WTC11 (cell line): ENCODE data around the gene DNAJB12. TPM values are rescaled to one million over a fixed set of nuclear protein-coding genes. Genes with fewer than 3 reads are reported as not detected.
"Not testable (repeated sequence)": the region's sequence is repeated elsewhere in the genome, so short reads cannot be mapped to it uniquely, and the experiment has no call there.

Source experiments
- ATAC-seq: fragments of 200-7000 bp; cut with Tn5 transposase; 2 replicates; pipeline ENCODE4 v1.10.0; 2021; ENCODE audit warnings: mild to moderate bottlenecking, moderate library complexity
- CTCF ChIA-PET: fragments of 300-600 bp; sonication (Branson Sonifier 250); formaldehyde crosslinking; loops from one replicate; lab custom pipeline; 2021; ENCODE audit warnings: antibody characterized with exemption; lab: Charles Lee
- POLR2A ChIA-PET: fragments of 350-600 bp; sonication (Branson Sonifier 250); formaldehyde crosslinking; loops from one replicate; lab custom pipeline; 2021; ENCODE audit warnings: antibody characterized with exemption; lab: Charles Lee
- DNase-seq: peaks from one replicate; pipeline ENCODE4 v3.0.0; 2021; ENCODE audit warnings: low spot score
- H3K27ac Mint-ChIP-seq: 2 replicates; pipeline ENCODE4 v1.8.0; 2021; ENCODE audit warnings: mixed read lengths
- H3K27me3 Mint-ChIP-seq: 2 replicates; pipeline ENCODE4 v1.8.0; 2021; ENCODE audit warnings: low read depth, mild to moderate bottlenecking, moderate library complexity, mixed read lengths
- H3K36me3 Mint-ChIP-seq: 2 replicates; pipeline ENCODE4 v1.8.0; 2021; ENCODE audit warnings: mixed read lengths
- H3K4me1 Mint-ChIP-seq: 2 replicates; pipeline ENCODE4 v1.8.0; 2022; ENCODE audit warnings: mixed read lengths
- H3K4me3 Mint-ChIP-seq: 2 replicates; pipeline ENCODE4 v1.8.0; 2021; ENCODE audit warnings: mild to moderate bottlenecking, moderate library complexity, mixed read lengths
- H3K9me3 Mint-ChIP-seq: 2 replicates; pipeline ENCODE4 v1.8.0; 2021; ENCODE audit warnings: mixed read lengths
- ATF3 ChIP-seq: sonication (generic); formaldehyde crosslinking; conservative IDR thresholded peaks from 2 replicates; pipeline ENCODE4 v1.8.1; 2022; ENCODE audit warnings: mild to moderate bottlenecking, missing genetic modification reagents
- ETV6 ChIP-seq: sonication (generic); formaldehyde crosslinking; IDR thresholded peaks from 2 replicates; pipeline ENCODE4 v1.8.1; 2022; ENCODE audit warnings: mild to moderate bottlenecking, missing genetic modification reagents
- FOXK1 ChIP-seq: sonication (generic); formaldehyde crosslinking; IDR thresholded peaks from 2 replicates; pipeline ENCODE4 v1.8.0; 2022; ENCODE audit warnings: mild to moderate bottlenecking, moderate library complexity, missing genetic modification reagents
- FOXP4 ChIP-seq: sonication (generic); formaldehyde crosslinking; IDR thresholded peaks from 2 replicates; pipeline ENCODE4 v1.8.0; 2022; ENCODE audit warnings: mild to moderate bottlenecking, missing genetic modification reagents
- GTF2I ChIP-seq: fragments of 250-450 bp; sonication (Bioruptor Pico); conservative IDR thresholded peaks from 2 replicates; pipeline ENCODE4 v1.4.0; 2021; ENCODE audit warnings: mild to moderate bottlenecking
- JAZF1 ChIP-seq: fragments of 250-450 bp; sonication (Bioruptor Pico); IDR thresholded peaks from 2 replicates; pipeline ENCODE4 v1.9.0; 2021; ENCODE audit warnings: moderate library complexity, mild to moderate bottlenecking, inconsistent platforms
- MAX ChIP-seq: sonication (generic); formaldehyde crosslinking; IDR thresholded peaks from 2 replicates; pipeline ENCODE4 v1.8.0; 2022; ENCODE audit warnings: mild to moderate bottlenecking, missing genetic modification reagents
- NFYB ChIP-seq: sonication (generic); formaldehyde crosslinking; conservative IDR thresholded peaks from 2 replicates; pipeline ENCODE4 v1.8.0; 2022; ENCODE audit warnings: low read depth, missing genetic modification reagents
- SP1 ChIP-seq: sonication (generic); formaldehyde crosslinking; conservative IDR thresholded peaks from 2 replicates; pipeline ENCODE4 v1.8.1; 2022; ENCODE audit warnings: missing genetic modification reagents
- USF1 ChIP-seq: sonication (generic); formaldehyde crosslinking; IDR thresholded peaks from 2 replicates; pipeline ENCODE4 v1.8.0; 2022; ENCODE audit warnings: mild to moderate bottlenecking, missing genetic modification reagents
- ZNF232 ChIP-seq: sonication (generic); formaldehyde crosslinking; IDR thresholded peaks from 2 replicates; pipeline ENCODE4 v1.8.0; 2022; ENCODE audit warnings: mild to moderate bottlenecking, missing genetic modification reagents
- ZNF281 ChIP-seq: sonication (generic); formaldehyde crosslinking; IDR thresholded peaks from 2 replicates; pipeline ENCODE4 v1.8.0; 2023; ENCODE audit warnings: mild to moderate bottlenecking, missing genetic modification reagents
- ZNF317 ChIP-seq: sonication (generic); formaldehyde crosslinking; IDR thresholded peaks from 2 replicates; pipeline ENCODE4 v1.8.1; 2023; ENCODE audit warnings: low read depth, mild to moderate bottlenecking, moderate library complexity, missing genetic modification reagents, borderline replicate concordance
- total RNA-seq: library from RNA; stranded (reverse); gene quantifications from 3 replicates; pipeline ENCODE4 v1.2.3, GENCODE V29; 2021

Gene DNAJB12
- total RNA-seq, 1 experiment from 2014 or later = 21.6 TPM

- TF ChIP-seq USF1 (CRISPR knock-in tag) = peak; percentile 66; the same call in 1 of the 2 replicates
- TF ChIP-seq ZNF317 (CRISPR knock-in tag) = no peak
- 0 out of 2 replicates have a peak, but pooled peaks have one; percentile 35 for TF ChIP-seq FOXK1
- 0 out of 2 replicates have a peak, but pooled peaks have one; percentile 39 for TF ChIP-seq SP1 (CRISPR knock-in tag)
- TF ChIP-seq FOXP4 (CRISPR knock-in tag) = 0 out of 2 replicates have a peak, but pooled peaks have one; percentile 10
- TF ChIP-seq JAZF1 (CRISPR knock-in tag) = no peak
- peak; percentile 83 for TF ChIP-seq NFYB (CRISPR knock-in tag)
- peak; percentile 52; the same call in 1 of the 2 replicates for TF ChIP-seq ZNF232
Observed at GRCh38 chr10:72297805-72298591, 56.7 kb downstream of the DNAJB12 start (continued).

- Mint-ChIP-seq H3K27ac (no peak overlapping the region), H3K4me1 (peaks cover 25% of the 10 kb centered on the region), H3K9me3 (peaks cover 8% of the 10 kb centered on the region), H3K36me3 (peaks cover 3% of the 10 kb centered on the region), H3K27me3 (peaks cover 4% of the 10 kb centered on the region; the same call in 1 of the 2 replicates), H3K4me3 (peak overlapping the region; percentile 72)
- ATAC-seq = no peak
- peak; percentile 58 for TF ChIP-seq GTF2I
- TF ChIP-seq ETV6 (CRISPR knock-in tag) = 0 out of 2 replicates have a peak, but pooled peaks have one; percentile 17
- no peak for TF ChIP-seq ZNF317 (CRISPR knock-in tag)
- TF ChIP-seq ZNF281 = no peak
- TF ChIP-seq ATF3 (CRISPR knock-in tag) = no peak
- ChIA-PET CTCF (interaction anchor here (0.5 to 0.9 kb wide), 3 partner anchors 22 to 399 kb away, joined by 3 read pairs; no protein-coding TSS in a partner anchor), POLR2A (interaction anchor here (0.6 to 2.4 kb wide), 6 partner anchors 22 to 38 kb away, joined by 3 to 13 read pairs (median 3); no protein-coding TSS in a partner anchor)
- no peak for DNase-seq
Observed at GRCh38 chr10:72297281-72297804, 57.4 kb downstream of the DNAJB12 start.

- ATAC-seq, H3K27me3 Mint-ChIP-seq, H3K36me3 Mint-ChIP-seq, H3K9me3 Mint-ChIP-seq, H3K27ac Mint-ChIP-seq, DNase-seq: not testable (repeated sequence)
- H3K4me1 Mint-ChIP-seq = peaks cover 25% of the 10 kb centered on the region
- CTCF ChIA-PET = interaction anchor here (0.9 kb wide), 1 partner anchor 22 kb away, joined by 3 read pairs; no protein-coding TSS in a partner anchor
- POLR2A ChIA-PET = interaction anchor here (0.6 to 2.4 kb wide), 5 partner anchors 22 to 36 kb away, joined by 3 to 13 read pairs (median 3); no protein-coding TSS in a partner anchor
- 0 out of 2 replicates have a peak, but pooled peaks have one; percentile 9 for TF ChIP-seq MAX
- 0 out of 2 replicates have a peak, but pooled peaks have one; percentile 15 for TF ChIP-seq SP1 (CRISPR knock-in tag)
- H3K4me3 Mint-ChIP-seq = peak overlapping the region; percentile 72
Observed at GRCh38 chr10:72296829-72297280, 57.9 kb downstream of the DNAJB12 start.
